Activated naive CD8-positive, alpha-beta T cell treated with anti-CD3 and anti-CD28 coated beads, Interleukin-2, amount 10 ng/mL, durations not matched to agents 7 days and 5 days (primary cell): Measurements from ENCODE around the gene MFSD2A. TPM values are rescaled to one million over a fixed set of nuclear protein-coding genes. Genes with fewer than 3 reads are reported as not detected.
"Not testable (repeated sequence)": the region's sequence is repeated elsewhere in the genome, so short reads cannot be mapped to it uniquely, and the experiment has no call there.

Experiments used
- ATAC-seq: fragments of 150-1000 bp; cut with Tn5 transposase; one replicate; pipeline ENCODE4 v1.10.0; 2021; ENCODE audit warnings: low read depth, moderate library complexity
- POLR2A ChIA-PET: fragments of 350-600 bp; sonication (Branson Sonifier 250); formaldehyde crosslinking; loops from one replicate; lab custom pipeline; 2021; ENCODE audit warnings: antibody characterized with exemption; lab: Charles Lee
- DNase-seq: peaks from one replicate; pipeline ENCODE4 v3.0.0; 2021
- H3K27ac Mint-ChIP-seq: one replicate; pipeline ENCODE4 v1.8.0; 2022; ENCODE audit warnings: mild to moderate bottlenecking, mixed read lengths
- H3K27me3 Mint-ChIP-seq: one replicate; pipeline ENCODE4 v1.8.0; 2022; ENCODE audit warnings: mild to moderate bottlenecking, moderate library complexity, mixed read lengths
- H3K36me3 Mint-ChIP-seq: one replicate; pipeline ENCODE4 v1.8.0; 2021; ENCODE audit warnings: mild to moderate bottlenecking, mixed read lengths
- H3K4me1 Mint-ChIP-seq: one replicate; pipeline ENCODE4 v1.8.0; 2021; ENCODE audit warnings: mixed read lengths
- H3K4me3 Mint-ChIP-seq: one replicate; pipeline ENCODE4 v1.8.0; 2022; ENCODE audit warnings: mild to moderate bottlenecking, moderate library complexity, mixed read lengths
- H3K9me3 Mint-ChIP-seq: one replicate; pipeline ENCODE4 v1.8.0; 2021; ENCODE audit warnings: mixed read lengths
- total RNA-seq, 2 experiments: library from RNA; stranded (reverse); gene quantifications; one replicate each; pipeline ENCODE4 v1.2.3, GENCODE V29; 2021

Gene MFSD2A
- total RNA-seq, 2 experiments from 2014 or later = 1.9 to 2.7 TPM

- H3K27ac Mint-ChIP-seq = no peak overlapping the region
- POLR2A ChIA-PET = no interaction called here
- peaks cover 2% of the 10 kb centered on the region for H3K4me1 Mint-ChIP-seq
Observed at GRCh38 chr1:39981945-39982344, 27.0 kb downstream of the MFSD2A start.

GRCh38 chr1:39984480-39984879, 29.5 kb downstream of the MFSD2A start:
- DNase-seq, H3K27me3 Mint-ChIP-seq, H3K27ac Mint-ChIP-seq, H3K4me1 Mint-ChIP-seq, POLR2A ChIA-PET, H3K4me3 Mint-ChIP-seq, H3K9me3 Mint-ChIP-seq, ATAC-seq, H3K36me3 Mint-ChIP-seq: not testable (repeated sequence)

More at GRCh38 chr1:39981945-39982344, 27.0 kb downstream of the MFSD2A start:
- Mint-ChIP-seq H3K27me3 (peaks cover 2% of the 10 kb centered on the region), H3K9me3 (peaks cover 3% of the 10 kb centered on the region), H3K4me3 (no peak overlapping the region), H3K36me3 (no peaks in the 10 kb centered on the region)
- DNase-seq = no peak
- ATAC-seq = no peak

- H3K36me3 Mint-ChIP-seq = no peaks in the 10 kb centered on the region
- H3K9me3 Mint-ChIP-seq = peaks cover 3% of the 10 kb centered on the region
- no peak overlapping the region for H3K4me3 Mint-ChIP-seq
- POLR2A ChIA-PET = no interaction called here
- no peak for DNase-seq
- peaks cover 2% of the 10 kb centered on the region for H3K27me3 Mint-ChIP-seq
- H3K4me1 Mint-ChIP-seq = peaks cover 2% of the 10 kb centered on the region
- no peak for ATAC-seq
- H3K27ac Mint-ChIP-seq = no peak overlapping the region
Observed at GRCh38 chr1:39984951-39985350, 30.0 kb downstream of the MFSD2A start.

GRCh38 chr1:39987869-39988268, 32.9 kb downstream of the MFSD2A start:
- H3K27me3 Mint-ChIP-seq = peaks cover 2% of the 10 kb centered on the region
- ATAC-seq (no peak), DNase-seq (no peak)
- H3K4me3 Mint-ChIP-seq = no peak overlapping the region
- no peak overlapping the region for H3K27ac Mint-ChIP-seq
- no peaks in the 10 kb centered on the region for H3K4me1 Mint-ChIP-seq
- POLR2A ChIA-PET = no interaction called here
- H3K36me3 Mint-ChIP-seq = no peaks in the 10 kb centered on the region
- peaks cover 3% of the 10 kb centered on the region for H3K9me3 Mint-ChIP-seq

- DNase-seq (no peak), ATAC-seq (no peak)
- Mint-ChIP-seq H3K4me1 (no peaks in the 10 kb centered on the region), H3K27ac (no peak overlapping the region), H3K36me3 (no peaks in the 10 kb centered on the region), H3K27me3 (peaks cover 2% of the 10 kb centered on the region), H3K4me3 (no peak overlapping the region), H3K9me3 (peaks cover 3% of the 10 kb centered on the region)
- POLR2A ChIA-PET = no interaction called here
Observed at GRCh38 chr1:39988618-39989343, 33.8 kb downstream of the MFSD2A start.

GRCh38 chr1:39990428-39990827, 35.5 kb downstream of the MFSD2A start:
- Mint-ChIP-seq H3K4me3 (no peak overlapping the region), H3K27me3 (no peaks in the 10 kb centered on the region), H3K9me3 (peaks cover 3% of the 10 kb centered on the region), H3K4me1 (peaks cover 1% of the 10 kb centered on the region), H3K36me3 (no peaks in the 10 kb centered on the region), H3K27ac (no peak overlapping the region)
- POLR2A ChIA-PET = no interaction called here
- DNase-seq = no peak
- no peak for ATAC-seq

GRCh38 chr1:39992234-39992633, 37.3 kb downstream of the MFSD2A start:
- Mint-ChIP-seq H3K36me3 (no peaks in the 10 kb centered on the region), H3K9me3 (no peaks in the 10 kb centered on the region), H3K4me3 (no peak overlapping the region), H3K4me1 (peaks cover 10% of the 10 kb centered on the region), H3K27me3 (no peaks in the 10 kb centered on the region), H3K27ac (no peak overlapping the region)
- DNase-seq = no peak
- no peak for ATAC-seq
- POLR2A ChIA-PET = no interaction called here

GRCh38 chr1:39992888-39993287, 37.9 kb downstream of the MFSD2A start:
- no peak for DNase-seq
- Mint-ChIP-seq H3K36me3 (no peaks in the 10 kb centered on the region), H3K27me3 (no peaks in the 10 kb centered on the region), H3K4me1 (peaks cover 10% of the 10 kb centered on the region), H3K4me3 (no peak overlapping the region), H3K9me3 (no peaks in the 10 kb centered on the region), H3K27ac (no peak overlapping the region)
- POLR2A ChIA-PET = no interaction called here
- no peak for ATAC-seq

GRCh38 chr1:39995973-39996393, 41.0 kb downstream of the MFSD2A start:
- POLR2A ChIA-PET = no interaction called here
- Mint-ChIP-seq H3K9me3 (no peaks in the 10 kb centered on the region), H3K27me3 (no peaks in the 10 kb centered on the region), H3K4me1 (peaks cover 10% of the 10 kb centered on the region), H3K4me3 (no peak overlapping the region), H3K27ac (peak overlapping the region; percentile 38), H3K36me3 (no peaks in the 10 kb centered on the region)
- DNase-seq = peak; percentile 30
- ATAC-seq = peak; percentile 95

GRCh38 chr1:39996396-39997004, 41.6 kb downstream of the MFSD2A start:
- no peak overlapping the region for H3K27ac Mint-ChIP-seq
- peaks cover 10% of the 10 kb centered on the region for H3K4me1 Mint-ChIP-seq
- H3K9me3 Mint-ChIP-seq = no peaks in the 10 kb centered on the region
- POLR2A ChIA-PET = no interaction called here
- no peaks in the 10 kb centered on the region for H3K36me3 Mint-ChIP-seq
- DNase-seq (no peak), ATAC-seq (no peak)
- H3K27me3 Mint-ChIP-seq = no peaks in the 10 kb centered on the region
- no peak overlapping the region for H3K4me3 Mint-ChIP-seq

- H3K4me3 Mint-ChIP-seq = no peak overlapping the region
- POLR2A ChIA-PET = no interaction called here
- peaks cover 4% of the 10 kb centered on the region for H3K4me1 Mint-ChIP-seq
- ATAC-seq (no peak), DNase-seq (no peak)
- peaks cover 1% of the 10 kb centered on the region for H3K9me3 Mint-ChIP-seq
- no peak overlapping the region for H3K27ac Mint-ChIP-seq
- peaks cover 3% of the 10 kb centered on the region for H3K27me3 Mint-ChIP-seq
- no peaks in the 10 kb centered on the region for H3K36me3 Mint-ChIP-seq
Observed at GRCh38 chr1:40001456-40001855, 46.5 kb downstream of the MFSD2A start.

GRCh38 chr1:40003156-40004093, 48.5 kb downstream of the MFSD2A start:
- peaks cover 3% of the 10 kb centered on the region for H3K27me3 Mint-ChIP-seq

GRCh38 chr1:40004857-40005256, 49.9 kb downstream of the MFSD2A start:
- H3K36me3 Mint-ChIP-seq = no peaks in the 10 kb centered on the region
- ATAC-seq (no peak), DNase-seq (no peak)
- peaks cover 2% of the 10 kb centered on the region for H3K4me1 Mint-ChIP-seq
- peaks cover 3% of the 10 kb centered on the region for H3K27me3 Mint-ChIP-seq
- POLR2A ChIA-PET = no interaction called here
- H3K4me3 Mint-ChIP-seq = no peak overlapping the region
- peaks cover 1% of the 10 kb centered on the region for H3K9me3 Mint-ChIP-seq
- no peak overlapping the region for H3K27ac Mint-ChIP-seq

More at GRCh38 chr1:40003156-40004093, 48.5 kb downstream of the MFSD2A start:
- Mint-ChIP-seq H3K4me1 (peaks cover 2% of the 10 kb centered on the region), H3K4me3 (no peak overlapping the region), H3K36me3 (no peaks in the 10 kb centered on the region), H3K9me3 (peaks cover 1% of the 10 kb centered on the region), H3K27ac (no peak overlapping the region)
- ATAC-seq = no peak
- POLR2A ChIA-PET = no interaction called here
- no peak for DNase-seq
